Spleen (tissue), 7 donors: ENCODE measurements around the gene PDCD11.

ENCODE experiments used
- CTCF ChIP-seq, 11 experiments: fragments of 200-600 bp in 7 of 11; fragments of 450-650 bp in 4 of 11; sonication (generic) in 4 of 11; IDR thresholded peaks in 8 of 11; conservative IDR thresholded peaks in 3 of 11; 1 replicate in 7 of 11; 2 replicates in 4 of 11; pipeline versions ENCODE4 v1.4.0 to v1.8.0; 2016 to 2021; ENCODE audit warnings: antibody characterized with exemption in 11 of 11, inconsistent platforms in 4 of 11, mild to moderate bottlenecking in 1 of 11
- POLR2A ChIP-seq, 3 donors: fragments of 450-650 bp; IDR thresholded peaks; one replicate each; pipeline ENCODE4 v1.5.1; 2017; ENCODE audit warnings: antibody characterized with exemption in 3 of 3, mild to moderate bottlenecking in 1 of 3
- POLR2AphosphoS5 ChIP-seq, 3 donors: sonication (generic); formaldehyde crosslinking; IDR thresholded peaks; one replicate each; pipeline ENCODE4 v1.5.1; 2017; ENCODE audit warnings: antibody characterized with exemption in 3 of 3
- donor health status: DM: no; HTN: no; CAD: no; lungs with moderate emphysema.
- donor health status: DM: no; HTN: no; CAD: no.
- donor health status: DM: no; HTN: no; CAD: no.

GRCh38 chr10:103443475-103444185, 47.2 kb downstream of the PDCD11 start:
- no peak for TF ChIP-seq POLR2A (IDR thresholded peaks at IDR 0.05)
- no peak for TF ChIP-seq CTCF (IDR thresholded peaks at IDR 0.05 in 8 of 11, conservative IDR thresholded peaks at IDR 0.05 in 3 of 11)
- TF ChIP-seq POLR2AphosphoS5 (IDR thresholded peaks at IDR 0.05) = peak; percentile 33 to 61 (median 46)
